ENCODE data around the gene TYROBP. TPM values are rescaled to one million over a fixed set of nuclear protein-coding genes. Genes with fewer than 3 reads are reported as not detected.

TYROBP gene
- total RNA-seq, 2 experiments from 2014 or later: 0.58 to 1.1 TPM

- Mint-ChIP-seq H3K4me1 (peaks cover 38% of the 10 kb centered on the region), H3K27ac (no peak overlapping the region), H3K27me3 (no peaks in the 10 kb centered on the region), H3K4me3 (no peak overlapping the region), H3K9me3 (no peaks in the 10 kb centered on the region), H3K36me3 (ENCODE audit: low read depth) (peaks cover 3% of the 10 kb centered on the region)
- CTCF ChIA-PET: no interaction called here
- no peak for DNase-seq
- POLR2A ChIA-PET: interaction anchor here (0.8 kb wide), 1 partner anchor 14 kb away, joined by 3 read pairs; no protein-coding TSS in a partner anchor
Measured at GRCh38 chr19:35939307-35940077, 31.4 kb upstream of the TYROBP start.

- peaks cover 36% of the 10 kb centered on the region for H3K4me1 Mint-ChIP-seq
- no peak for DNase-seq
- no peaks in the 10 kb centered on the region for H3K9me3 Mint-ChIP-seq
- H3K27ac Mint-ChIP-seq: no peak overlapping the region
- H3K27me3 Mint-ChIP-seq: no peaks in the 10 kb centered on the region
- POLR2A ChIA-PET: interaction anchor here (0.8 kb wide), 1 partner anchor 15 kb away, joined by 3 read pairs; no protein-coding TSS in a partner anchor
- H3K36me3 Mint-ChIP-seq (ENCODE audit: low read depth): peaks cover 3% of the 10 kb centered on the region
- H3K4me3 Mint-ChIP-seq: peak overlapping the region; percentile 68
- CTCF ChIA-PET: no interaction called here
Measured at GRCh38 chr19:35938282-35939224, 30.5 kb upstream of the TYROBP start.

DNA sequence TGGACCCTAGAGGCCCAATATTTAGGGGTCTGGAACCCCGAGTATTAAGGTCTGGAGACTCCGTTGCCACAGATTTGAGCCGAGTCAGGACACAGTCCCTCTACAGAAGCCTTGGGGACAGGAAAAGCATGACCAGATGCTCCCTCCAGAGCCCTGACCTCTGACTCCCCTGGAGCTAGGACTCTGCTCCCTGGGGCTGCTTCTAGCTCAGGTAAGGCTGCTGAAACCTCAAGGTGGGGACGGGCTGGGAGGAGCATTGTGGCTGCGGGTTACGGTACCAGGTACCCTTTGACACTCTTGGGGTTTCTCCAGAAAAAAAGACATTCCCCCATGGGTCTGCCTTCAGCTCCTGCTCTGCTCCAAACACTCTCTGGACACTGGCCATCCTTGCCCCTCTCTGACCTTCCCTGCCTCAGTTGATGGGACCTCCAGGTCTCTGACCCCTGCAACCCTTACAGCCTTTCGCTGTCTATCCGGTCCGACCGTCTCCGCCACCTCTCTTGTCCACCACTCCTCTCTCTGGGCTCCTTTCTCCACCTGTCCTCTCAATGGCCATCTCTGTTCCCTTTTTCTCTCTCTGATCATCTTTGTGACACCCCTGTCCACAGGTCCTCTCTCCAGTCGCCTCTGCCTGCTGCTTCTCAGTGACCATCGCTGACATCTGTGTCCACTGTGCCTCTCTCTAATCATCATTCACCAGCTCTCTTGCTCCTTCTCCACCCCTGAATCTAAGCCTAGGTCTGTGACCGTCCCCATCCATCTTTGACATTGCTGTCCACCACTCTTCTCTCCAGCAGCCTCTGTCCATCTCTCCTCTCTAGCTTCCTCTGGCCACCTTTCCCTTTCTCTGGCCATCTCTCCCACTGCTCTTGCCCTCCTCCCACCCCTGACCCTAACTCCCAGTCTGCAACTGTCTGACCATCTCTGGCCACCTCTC is 29.5 kb upstream of the TYROBP start:
- Mint-ChIP-seq H3K27me3 (no peaks in the 10 kb centered on the region), H3K4me1 (peaks cover 36% of the 10 kb centered on the region), H3K9me3 (no peaks in the 10 kb centered on the region), H3K36me3 (ENCODE audit: low read depth) (peaks cover 3% of the 10 kb centered on the region), H3K27ac (no peak overlapping the region), H3K4me3 (peak overlapping the region; percentile 68)
- CTCF ChIA-PET: no interaction called here
- POLR2A ChIA-PET: interaction anchor here (1.1 kb wide), 1 partner anchor 21 kb away, joined by 3 read pairs; no protein-coding TSS in a partner anchor
- no peak for DNase-seq

- H3K9me3 Mint-ChIP-seq: no peaks in the 10 kb centered on the region
Measured at GRCh38 chr19:35936738-35937268, 28.7 kb upstream of the TYROBP start.

GRCh38 chr19:35935911-35936737 is 28.0 kb upstream of the TYROBP start, which contains the start of gene LRFN3:
TSS of gene LRFN3 (plus strand) at chr19:35936374. CDS start at chr19:35939426, 3,052 bp downstream.
- H3K4me1 Mint-ChIP-seq: peaks cover 44% of the 10 kb centered on the region
- peak within 1 kb of the TSS; percentile 84 for H3K4me3 Mint-ChIP-seq
- ChIA-PET POLR2A (no interaction called here), CTCF (no interaction called here)
- no peaks in the 10 kb centered on the region for H3K27me3 Mint-ChIP-seq
- no peaks in the 10 kb centered on the region for H3K9me3 Mint-ChIP-seq
- DNase-seq: peak; percentile 74
- H3K36me3 Mint-ChIP-seq (ENCODE audit: low read depth): peaks cover 3% of the 10 kb centered on the region
- H3K27ac Mint-ChIP-seq: peak within 1 kb of the TSS; percentile 13

More at GRCh38 chr19:35936738-35937268, 28.7 kb upstream of the TYROBP start:
- DNase-seq: no peak
- no peaks in the 10 kb centered on the region for H3K27me3 Mint-ChIP-seq
- ChIA-PET POLR2A (interaction anchor here (1.1 kb wide), 1 partner anchor 22 kb away, joined by 3 read pairs; no protein-coding TSS in a partner anchor), CTCF (no interaction called here)
- no peak overlapping the region for H3K27ac Mint-ChIP-seq
- peaks cover 41% of the 10 kb centered on the region for H3K4me1 Mint-ChIP-seq
- H3K4me3 Mint-ChIP-seq: peak overlapping the region; percentile 68
- H3K36me3 Mint-ChIP-seq (ENCODE audit: low read depth): peaks cover 3% of the 10 kb centered on the region

- CTCF ChIA-PET: interaction anchor here (1.0 to 4.5 kb wide), 7 partner anchors 26 to 240 kb away, joined by 3 to 120 read pairs (median 8); partner anchors contain the start of genes LIN37 and NFKBID
Measured at GRCh38 chr19:35932291-35932936, 24.3 kb upstream of the TYROBP start.

GRCh38 chr19:35931874-35932202 is 23.7 kb upstream of the TYROBP start:
- Mint-ChIP-seq H3K4me1 (peaks cover 37% of the 10 kb centered on the region), H3K27ac (no peak overlapping the region), H3K9me3 (peaks cover 2% of the 10 kb centered on the region), H3K27me3 (no peaks in the 10 kb centered on the region), H3K4me3 (peak overlapping the region; percentile 21), H3K36me3 (ENCODE audit: low read depth) (no peaks in the 10 kb centered on the region)
- no peak for DNase-seq
- CTCF ChIA-PET: interaction anchor here (1.0 to 4.5 kb wide), 11 partner anchors 27 to 239 kb away, joined by 3 to 120 read pairs (median 8); partner anchors contain the start of genes LIN37 and NFKBID
- POLR2A ChIA-PET: interaction anchor here (0.6 to 5.1 kb wide), 14 partner anchors 10 to 219 kb away, joined by 3 to 49 read pairs (median 4); partner anchors contain the start of genes LIN37, NFKBID, PSENEN and U2AF1L4

More at GRCh38 chr19:35932291-35932936, 24.3 kb upstream of the TYROBP start:
- no peak overlapping the region for H3K27ac Mint-ChIP-seq
- H3K36me3 Mint-ChIP-seq (ENCODE audit: low read depth): no peaks in the 10 kb centered on the region
- H3K9me3 Mint-ChIP-seq: peaks cover 1% of the 10 kb centered on the region
- no peak for DNase-seq
- no peaks in the 10 kb centered on the region for H3K27me3 Mint-ChIP-seq
- H3K4me1 Mint-ChIP-seq: peaks cover 40% of the 10 kb centered on the region
- POLR2A ChIA-PET: interaction anchor here (0.6 to 5.1 kb wide), 4 partner anchors 32 to 53 kb away, joined by 3 to 49 read pairs (median 20); partner anchors contain the start of gene NFKBID
- no peak overlapping the region for H3K4me3 Mint-ChIP-seq

DNA sequence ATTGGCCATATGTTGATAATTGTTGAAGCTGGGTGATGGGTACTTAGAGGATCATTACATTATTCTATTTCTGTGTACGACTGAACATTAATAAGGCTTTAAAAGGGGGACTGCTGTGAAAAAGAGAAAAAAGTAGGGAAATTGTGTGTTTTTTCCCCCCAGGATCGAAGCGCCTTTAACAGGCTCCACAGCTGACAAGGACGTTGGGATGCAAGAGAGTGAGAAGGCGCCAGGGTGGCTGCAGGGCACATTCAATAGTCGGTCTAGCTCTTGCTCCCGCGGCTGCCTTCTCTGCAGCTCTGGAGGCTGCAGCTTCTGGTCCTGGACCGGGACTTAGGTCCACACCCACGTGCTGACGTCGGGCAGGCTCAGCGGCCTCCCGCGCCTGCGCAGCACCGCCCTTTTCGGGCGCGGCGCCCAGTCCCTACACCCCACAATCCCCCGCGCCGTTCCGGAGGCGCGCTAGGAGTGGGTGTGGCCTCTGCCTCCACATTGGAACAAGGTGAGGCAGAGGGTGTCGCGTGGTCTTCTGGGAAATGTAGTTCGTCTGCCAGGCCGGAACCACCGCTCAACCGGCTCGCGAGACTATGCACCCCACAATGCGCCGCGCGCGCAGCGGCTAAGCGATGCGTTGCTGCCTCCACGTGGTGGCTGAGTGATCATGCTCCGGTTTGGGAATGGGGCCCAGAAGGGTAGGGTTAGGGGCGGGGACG is 23.2 kb upstream of the TYROBP start:
- Mint-ChIP-seq H3K4me1 (peaks cover 40% of the 10 kb centered on the region), H3K36me3 (ENCODE audit: low read depth) (no peaks in the 10 kb centered on the region), H3K27me3 (no peaks in the 10 kb centered on the region), H3K9me3 (peaks cover 2% of the 10 kb centered on the region), H3K4me3 (peak overlapping the region; percentile 62), H3K27ac (peak overlapping the region; percentile 91)
- CTCF ChIA-PET: interaction anchor here (0.6 to 4.5 kb wide), 26 partner anchors 9 to 917 kb away, joined by 3 to 120 read pairs (median 4); partner anchors contain the start of genes ALKBH6, HSPB6, IGFLR1 and LIN37
- POLR2A ChIA-PET: interaction anchor here (0.6 to 5.1 kb wide), 18 partner anchors 10 to 219 kb away, joined by 3 to 49 read pairs (median 4); partner anchors contain the start of genes APLP1, LIN37, NFKBID and POLR2I
- DNase-seq: peak; percentile 100

DNA sequence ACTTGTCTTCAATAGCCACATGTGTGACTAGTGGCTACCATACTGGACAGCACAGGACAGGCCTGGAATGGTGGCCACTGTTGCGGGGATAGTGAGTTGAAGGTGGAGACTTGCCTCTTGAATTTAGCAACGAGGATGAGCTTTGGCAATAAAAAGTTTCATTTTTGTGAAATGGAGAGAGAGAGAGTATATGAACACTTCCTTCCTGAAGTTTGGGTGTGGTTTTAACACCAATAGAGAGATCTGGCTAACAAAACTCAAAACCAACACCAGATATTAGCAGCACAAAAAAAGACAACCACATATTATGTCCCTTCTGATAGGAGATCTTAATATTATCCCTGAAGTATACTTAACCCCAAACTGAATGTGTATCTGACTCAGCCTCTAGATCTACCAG is 21.8 kb upstream of the TYROBP start:
- peaks cover 10% of the 10 kb centered on the region for H3K27me3 Mint-ChIP-seq
- H3K36me3 Mint-ChIP-seq (ENCODE audit: low read depth): peaks cover 10% of the 10 kb centered on the region
- peaks cover 32% of the 10 kb centered on the region for H3K4me1 Mint-ChIP-seq
- H3K27ac Mint-ChIP-seq: peak overlapping the region; percentile 91
- H3K4me3 Mint-ChIP-seq: peak overlapping the region; percentile 30
- no peak for DNase-seq
- ChIA-PET POLR2A (interaction anchor here (0.7 to 5.1 kb wide), 14 partner anchors 8 to 218 kb away, joined by 3 to 49 read pairs (median 6); partner anchors contain the start of genes APLP1, KMT2B, NFKBID and THAP8), CTCF (interaction anchor here (0.8 to 4.5 kb wide), 4 partner anchors 29 to 185 kb away, joined by 3 to 120 read pairs (median 7); partner anchors contain the start of genes PSENEN, THAP8 and U2AF1L4)
- H3K9me3 Mint-ChIP-seq: peaks cover 15% of the 10 kb centered on the region

DNA sequence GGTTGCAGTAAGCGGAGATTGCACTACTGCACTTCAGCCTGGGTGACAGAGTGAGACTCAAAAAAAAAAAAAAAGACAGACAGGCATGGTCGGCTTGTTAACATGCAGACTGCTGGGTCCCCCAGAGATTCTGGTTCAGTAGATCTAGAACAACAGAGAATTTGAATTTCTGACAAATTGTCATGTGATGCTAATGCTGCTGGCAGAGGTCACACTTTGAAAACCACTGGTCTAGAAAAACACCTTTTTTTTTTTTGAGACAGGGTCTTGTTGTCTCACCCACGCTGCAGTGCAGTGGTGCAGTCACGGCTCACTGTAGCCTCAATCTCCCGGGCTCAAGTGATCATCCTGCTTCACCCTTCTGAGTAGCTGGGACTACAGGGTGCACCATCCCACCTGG is 20.4 kb upstream of the TYROBP start:
- ChIA-PET POLR2A (interaction anchor here (4.8 kb wide), 1 partner anchor 28 kb away, joined by 49 read pairs; the partner anchor contains the start of gene NFKBID), CTCF (interaction anchor here (4.5 kb wide), 1 partner anchor 47 kb away, joined by 120 read pairs; no protein-coding TSS in a partner anchor)
- Mint-ChIP-seq H3K9me3 (peaks cover 15% of the 10 kb centered on the region), H3K4me3 (no peak overlapping the region), H3K27me3 (peaks cover 15% of the 10 kb centered on the region), H3K36me3 (ENCODE audit: low read depth) (peaks cover 10% of the 10 kb centered on the region), H3K27ac (peak overlapping the region; percentile 56), H3K4me1 (peaks cover 32% of the 10 kb centered on the region)
- DNase-seq: no peak
